Measurements from ENCODE around the gene DNAH3. TPM values are rescaled to one million over a fixed set of nuclear protein-coding genes. Genes with fewer than 3 reads are reported as not detected.

The DNAH3 gene
- total RNA-seq, 1 donor from 2014 or later: not detected

DNA sequence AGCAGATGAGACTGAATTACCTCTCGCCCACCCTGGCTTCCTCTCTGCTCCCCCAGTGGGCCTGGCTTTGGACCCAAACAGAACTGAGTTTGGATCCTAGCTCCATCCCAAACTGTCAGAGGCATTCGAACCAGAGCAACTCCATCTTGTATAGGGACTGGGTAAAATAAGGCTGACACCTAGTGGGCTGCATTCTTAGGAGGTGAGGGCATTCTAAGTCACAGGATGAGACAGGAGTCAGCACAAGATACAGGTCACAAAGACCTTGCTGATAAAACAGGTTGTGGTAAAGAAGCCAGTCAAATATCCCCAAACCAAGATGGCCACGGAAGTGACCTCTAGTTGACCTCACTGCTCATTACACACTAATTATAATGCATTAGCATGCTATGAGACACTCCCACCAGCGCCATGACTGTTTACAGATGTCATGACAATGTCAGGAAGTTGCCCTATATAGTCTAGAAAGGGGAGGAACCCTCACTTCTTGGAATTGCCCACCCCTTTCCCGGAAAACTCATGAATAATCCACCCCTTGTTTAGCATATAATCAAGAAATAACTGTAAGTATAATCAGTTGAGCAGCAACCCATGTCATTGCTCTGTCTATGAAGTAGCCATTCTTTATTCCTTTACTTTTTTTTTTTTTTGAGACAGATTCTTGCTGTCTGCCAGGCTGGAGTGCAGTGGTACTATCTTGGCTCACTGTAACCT, 205.6 kb downstream of the DNAH3 start:
- TF ChIP-seq, protein P1, sequence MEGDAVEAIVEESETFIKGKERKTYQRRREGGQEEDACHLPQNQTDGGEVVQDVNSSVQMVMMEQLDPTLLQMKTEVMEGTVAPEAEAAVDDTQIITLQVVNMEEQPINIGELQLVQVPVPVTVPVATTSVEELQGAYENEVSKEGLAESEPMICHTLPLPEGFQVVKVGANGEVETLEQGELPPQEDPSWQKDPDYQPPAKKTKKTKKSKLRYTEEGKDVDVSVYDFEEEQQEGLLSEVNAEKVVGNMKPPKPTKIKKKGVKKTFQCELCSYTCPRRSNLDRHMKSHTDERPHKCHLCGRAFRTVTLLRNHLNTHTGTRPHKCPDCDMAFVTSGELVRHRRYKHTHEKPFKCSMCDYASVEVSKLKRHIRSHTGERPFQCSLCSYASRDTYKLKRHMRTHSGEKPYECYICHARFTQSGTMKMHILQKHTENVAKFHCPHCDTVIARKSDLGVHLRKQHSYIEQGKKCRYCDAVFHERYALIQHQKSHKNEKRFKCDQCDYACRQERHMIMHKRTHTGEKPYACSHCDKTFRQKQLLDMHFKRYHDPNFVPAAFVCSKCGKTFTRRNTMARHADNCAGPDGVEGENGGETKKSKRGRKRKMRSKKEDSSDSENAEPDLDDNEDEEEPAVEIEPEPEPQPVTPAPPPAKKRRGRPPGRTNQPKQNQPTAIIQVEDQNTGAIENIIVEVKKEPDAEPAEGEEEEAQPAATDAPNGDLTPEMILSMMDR (IDR thresholded peaks at IDR 0.05; ENCODE audit: unreplicated experiment): no peak
- Mint-ChIP-seq H3K4me3 (no peak overlapping the region), H3K9me3 (no peaks in the 10 kb centered on the region), H3K36me3 (no peaks in the 10 kb centered on the region), H3K4me1 (no peaks in the 10 kb centered on the region), H3K27me3 (ENCODE audit: low read depth) (no peaks in the 10 kb centered on the region), H3K27ac (no peak overlapping the region)
- no peak for DNase-seq (ENCODE audit: low spot score in 2 of 2, unreplicated experiment in 2 of 2)

- Mint-ChIP-seq H3K9me3 (no peaks in the 10 kb centered on the region), H3K4me1 (no peaks in the 10 kb centered on the region), H3K27ac (no peak overlapping the region), H3K36me3 (no peaks in the 10 kb centered on the region), H3K27me3 (ENCODE audit: low read depth) (no peaks in the 10 kb centered on the region), H3K4me3 (no peak overlapping the region)
- TF ChIP-seq, protein P1 (IDR thresholded peaks at IDR 0.05; ENCODE audit: unreplicated experiment): no peak
- DNase-seq (ENCODE audit: low spot score in 2 of 2, unreplicated experiment in 2 of 2): no peak
Observed at GRCh38 chr16:20942256-20942655, 208.4 kb downstream of the DNAH3 start.

- H3K4me3 Mint-ChIP-seq: no peak overlapping the region
- H3K27me3 Mint-ChIP-seq (ENCODE audit: low read depth): no peaks in the 10 kb centered on the region
- no peaks in the 10 kb centered on the region for H3K4me1 Mint-ChIP-seq
- H3K9me3 Mint-ChIP-seq: no peaks in the 10 kb centered on the region
- no peak for DNase-seq (ENCODE audit: low spot score in 2 of 2, unreplicated experiment in 2 of 2)
- TF ChIP-seq, protein P1 (IDR thresholded peaks at IDR 0.05; ENCODE audit: unreplicated experiment): no peak
- no peaks in the 10 kb centered on the region for H3K36me3 Mint-ChIP-seq
- H3K27ac Mint-ChIP-seq: no peak overlapping the region
Observed at GRCh38 chr16:20941636-20941926, 209.1 kb downstream of the DNAH3 start.

DNA sequence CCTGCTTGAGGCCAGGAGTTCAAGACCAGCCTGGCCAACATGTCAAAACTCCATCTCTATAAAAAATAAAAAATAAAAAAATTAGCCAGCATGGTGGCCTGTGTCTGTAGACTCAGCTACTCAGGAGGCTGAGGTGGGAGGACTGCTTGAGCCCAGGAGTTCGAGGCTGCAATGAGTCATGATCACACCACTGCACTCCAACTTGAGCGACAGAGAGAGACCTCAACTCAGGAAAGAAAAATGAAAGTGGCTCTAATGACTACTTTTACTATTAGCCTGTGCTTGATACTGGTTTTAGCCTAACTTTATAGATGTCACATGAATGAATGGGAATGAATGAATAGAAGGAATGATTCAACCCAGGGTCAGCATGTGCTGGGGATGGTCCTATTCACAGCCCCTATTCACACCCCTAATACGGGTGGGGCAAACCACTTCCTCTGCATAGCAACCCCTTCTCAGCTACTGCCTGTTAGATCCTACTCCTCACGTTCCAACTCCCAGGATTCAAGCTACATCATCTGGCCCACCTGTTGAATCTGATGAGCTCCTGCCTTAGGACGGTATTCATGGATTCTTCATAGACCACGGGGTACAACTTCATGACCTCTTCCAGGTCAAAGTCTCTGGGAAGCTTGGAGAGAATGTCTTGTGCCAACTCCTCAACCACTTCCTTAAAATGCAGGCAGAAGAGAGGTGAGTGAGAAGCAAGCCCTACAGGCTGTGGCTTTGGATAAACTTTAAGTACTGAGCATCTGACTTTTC, 209.6 kb downstream of the DNAH3 start:
- no peak for DNase-seq (ENCODE audit: low spot score in 2 of 2, unreplicated experiment in 2 of 2)
- Mint-ChIP-seq H3K9me3 (no peaks in the 10 kb centered on the region), H3K4me3 (no peak overlapping the region), H3K4me1 (no peaks in the 10 kb centered on the region), H3K27me3 (ENCODE audit: low read depth) (no peaks in the 10 kb centered on the region), H3K36me3 (no peaks in the 10 kb centered on the region), H3K27ac (no peak overlapping the region)
- TF ChIP-seq, protein P1 (IDR thresholded peaks at IDR 0.05; ENCODE audit: unreplicated experiment): no peak

DNA sequence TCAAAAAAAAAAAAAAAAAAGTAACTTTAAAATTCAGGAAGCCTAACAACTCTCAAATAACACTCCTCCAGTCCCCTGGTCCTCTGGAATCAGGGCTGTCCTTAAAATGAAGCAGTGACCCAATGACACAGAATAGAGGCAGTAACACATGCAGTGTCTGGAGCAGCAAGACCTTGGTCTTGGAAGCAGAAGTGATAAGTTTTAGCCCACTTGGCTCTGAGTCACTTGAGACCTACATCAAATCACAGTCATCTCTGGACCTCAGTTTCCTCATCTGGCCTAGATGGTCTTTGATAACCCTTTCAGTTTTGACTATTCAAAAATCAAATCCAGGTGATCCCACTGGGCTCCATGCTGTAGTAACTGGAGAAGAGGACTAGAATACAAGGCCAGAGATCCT, 211.0 kb downstream of the DNAH3 start:
- no peaks in the 10 kb centered on the region for H3K36me3 Mint-ChIP-seq
- no peak for DNase-seq (ENCODE audit: low spot score in 2 of 2, unreplicated experiment in 2 of 2)
- no peaks in the 10 kb centered on the region for H3K4me1 Mint-ChIP-seq
- H3K4me3 Mint-ChIP-seq: no peak overlapping the region
- H3K27ac Mint-ChIP-seq: no peak overlapping the region
- H3K27me3 Mint-ChIP-seq (ENCODE audit: low read depth): no peaks in the 10 kb centered on the region
- TF ChIP-seq, protein P1 (IDR thresholded peaks at IDR 0.05; ENCODE audit: unreplicated experiment): no peak
- no peaks in the 10 kb centered on the region for H3K9me3 Mint-ChIP-seq
